ENCODE data around the gene CNR1.

The CNR1 gene

GRCh38 chr6:88143421-88144157 is 22.6 kb downstream of the CNR1 start:
- DNase-seq (ENCODE audit: low read depth), result no peak

- no peak for DNase-seq (ENCODE audit: low read depth)
These were observed 23.9 kb downstream of the CNR1 start for GRCh38 chr6:88142297-88142668.

GRCh38 chr6:88141561-88142296 is 24.4 kb downstream of the CNR1 start:
- DNase-seq (ENCODE audit: low read depth), result no peak

GRCh38 chr6:88137915-88138314 is 28.2 kb downstream of the CNR1 start:
- no peak for DNase-seq (ENCODE audit: low read depth)

GRCh38 chr6:88135578-88136114 is 30.5 kb downstream of the CNR1 start:
- no peak for DNase-seq (ENCODE audit: low read depth)

- DNase-seq (ENCODE audit: low read depth), result no peak
These were observed 31.6 kb downstream of the CNR1 start for GRCh38 chr6:88134575-88134974.

GRCh38 chr6:88133718-88134117 is 32.4 kb downstream of the CNR1 start:
- DNase-seq (ENCODE audit: low read depth), result no peak

- DNase-seq (ENCODE audit: low read depth), result no peak
These were observed 41.1 kb downstream of the CNR1 start for GRCh38 chr6:88124925-88125557.

- DNase-seq (ENCODE audit: low read depth), result no peak
These were observed 45.5 kb downstream of the CNR1 start for GRCh38 chr6:88120635-88121034.

- DNase-seq (ENCODE audit: low read depth), result no peak
These were observed 46.4 kb downstream of the CNR1 start for GRCh38 chr6:88119769-88120168.

GRCh38 chr6:88116276-88116675 is 49.9 kb downstream of the CNR1 start:
- no peak for DNase-seq (ENCODE audit: low read depth)

GRCh38 chr6:88115307-88115706 is 50.8 kb downstream of the CNR1 start:
- DNase-seq (ENCODE audit: low read depth), result no peak

GRCh38 chr6:88114838-88115237 is 51.3 kb downstream of the CNR1 start:
- DNase-seq (ENCODE audit: low read depth), result no peak

- DNase-seq (ENCODE audit: low read depth), result no peak
These were observed 54.2 kb downstream of the CNR1 start for GRCh38 chr6:88111991-88112390.

- DNase-seq (ENCODE audit: low read depth), result no peak
These were observed 58.9 kb downstream of the CNR1 start for GRCh38 chr6:88107241-88107640.

- no peak for DNase-seq (ENCODE audit: low read depth)
These were observed 60.3 kb downstream of the CNR1 start for GRCh38 chr6:88105741-88106340.
